MM.1S (cell line): ENCODE data around the gene TNIK.

Experiments used
- EZH2 ChIP-seq: fragments of 300-600 bp; sonication (generic); optimal IDR thresholded peaks from 2 replicates; pipeline ENCODE3; 2017; ENCODE audit warnings: low read depth, mild to moderate bottlenecking, antibody characterized with exemption, low read length, mixed read lengths
- TF ChIP-seq, protein P1 (sequence below): fragments of 300-600 bp; sonication (generic); IDR thresholded peaks from 2 replicates; pipeline ENCODE4 v1.5.1; 2016; ENCODE audit warnings: antibody characterized with exemption, low read length, mixed read lengths

DNA sequence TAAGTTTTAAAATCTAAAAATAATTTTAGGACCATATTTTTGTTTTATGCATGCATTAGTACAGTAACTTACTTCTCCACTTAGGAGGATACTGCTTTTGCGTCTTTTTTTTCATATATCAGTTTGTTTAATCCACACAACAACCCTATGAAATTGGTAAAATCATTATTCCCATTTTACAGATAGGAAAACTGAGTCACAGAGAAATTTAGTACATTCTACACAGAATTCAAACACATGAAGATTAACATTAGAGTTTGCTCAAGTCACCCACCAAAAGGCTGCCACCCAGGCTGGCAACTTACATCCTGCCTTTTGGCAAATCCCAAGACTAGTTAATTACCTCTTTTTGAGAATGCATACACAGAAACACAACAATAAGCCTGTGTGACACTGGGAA is 28.7 kb downstream of the TNIK start:
- TF ChIP-seq, protein P1, sequence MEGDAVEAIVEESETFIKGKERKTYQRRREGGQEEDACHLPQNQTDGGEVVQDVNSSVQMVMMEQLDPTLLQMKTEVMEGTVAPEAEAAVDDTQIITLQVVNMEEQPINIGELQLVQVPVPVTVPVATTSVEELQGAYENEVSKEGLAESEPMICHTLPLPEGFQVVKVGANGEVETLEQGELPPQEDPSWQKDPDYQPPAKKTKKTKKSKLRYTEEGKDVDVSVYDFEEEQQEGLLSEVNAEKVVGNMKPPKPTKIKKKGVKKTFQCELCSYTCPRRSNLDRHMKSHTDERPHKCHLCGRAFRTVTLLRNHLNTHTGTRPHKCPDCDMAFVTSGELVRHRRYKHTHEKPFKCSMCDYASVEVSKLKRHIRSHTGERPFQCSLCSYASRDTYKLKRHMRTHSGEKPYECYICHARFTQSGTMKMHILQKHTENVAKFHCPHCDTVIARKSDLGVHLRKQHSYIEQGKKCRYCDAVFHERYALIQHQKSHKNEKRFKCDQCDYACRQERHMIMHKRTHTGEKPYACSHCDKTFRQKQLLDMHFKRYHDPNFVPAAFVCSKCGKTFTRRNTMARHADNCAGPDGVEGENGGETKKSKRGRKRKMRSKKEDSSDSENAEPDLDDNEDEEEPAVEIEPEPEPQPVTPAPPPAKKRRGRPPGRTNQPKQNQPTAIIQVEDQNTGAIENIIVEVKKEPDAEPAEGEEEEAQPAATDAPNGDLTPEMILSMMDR = no peak
- no peak for TF ChIP-seq EZH2
